ENCODE results near the gene HDGFL2.
A peak's percentile ranks its signal among the peaks of the same experiment; 100 is the strongest.

HDGFL2 gene

GRCh38 chr19:4455719-4456475, 16.2 kb upstream of the HDGFL2 start:
- peak overlapping the region; percentile 99 for H3K4me3 ChIP-seq (ENCODE audit: low read depth, low read length)
- peaks cover 18% of the 10 kb centered on the region for H3K4me1 ChIP-seq (ENCODE audit: control insufficient read depth, insufficient read depth, low read length, unreplicated experiment)
- H3K27me3 ChIP-seq (ENCODE audit: insufficient read depth, low read length) = no peaks in the 10 kb centered on the region
- no peak overlapping the region for H2AFZ ChIP-seq (ENCODE audit: low read length, unreplicated experiment)
- H3K79me2 ChIP-seq (ENCODE audit: control insufficient read depth, insufficient read depth, low read length, unreplicated experiment) = peaks cover 25% of the 10 kb centered on the region
- H3K36me3 ChIP-seq (ENCODE audit: insufficient read depth, low read length) = no peaks in the 10 kb centered on the region
- H3K27ac ChIP-seq (ENCODE audit: low read depth, low read length) = peak overlapping the region; percentile 86

- H3K27ac ChIP-seq (ENCODE audit: low read depth, low read length) = peak overlapping the region; percentile 86
- H3K27me3 ChIP-seq (ENCODE audit: insufficient read depth, low read length) = no peaks in the 10 kb centered on the region
- H3K79me2 ChIP-seq (ENCODE audit: control insufficient read depth, insufficient read depth, low read length, unreplicated experiment) = peaks cover 25% of the 10 kb centered on the region
- H3K4me3 ChIP-seq (ENCODE audit: low read depth, low read length) = peak overlapping the region; percentile 99
- H3K36me3 ChIP-seq (ENCODE audit: insufficient read depth, low read length) = no peaks in the 10 kb centered on the region
- H2AFZ ChIP-seq (ENCODE audit: low read length, unreplicated experiment) = peak overlapping the region; percentile 6
- H3K4me1 ChIP-seq (ENCODE audit: control insufficient read depth, insufficient read depth, low read length, unreplicated experiment) = peaks cover 18% of the 10 kb centered on the region
These were observed 15.6 kb upstream of the HDGFL2 start for GRCh38 chr19:4456476-4456842.

GRCh38 chr19:4456843-4457653, 15.0 kb upstream of the HDGFL2 start:
- Histone ChIP-seq H3K27me3 (ENCODE audit: insufficient read depth, low read length) (no peaks in the 10 kb centered on the region), H2AFZ (ENCODE audit: low read length, unreplicated experiment) (no peak overlapping the region), H3K27ac (ENCODE audit: low read depth, low read length) (peak overlapping the region; percentile 86), H3K4me3 (ENCODE audit: low read depth, low read length) (peak overlapping the region; percentile 99), H3K36me3 (ENCODE audit: insufficient read depth, low read length) (no peaks in the 10 kb centered on the region), H3K4me1 (ENCODE audit: control insufficient read depth, insufficient read depth, low read length, unreplicated experiment) (peaks cover 18% of the 10 kb centered on the region), H3K79me2 (ENCODE audit: control insufficient read depth, insufficient read depth, low read length, unreplicated experiment) (peaks cover 25% of the 10 kb centered on the region)

GRCh38 chr19:4457654-4458395, 14.3 kb upstream of the HDGFL2 start, which contains the start of gene UBXN6:
UBXN6 (minus strand) TSS chr19:4457794; CDS start chr19:4457697, 97 bp downstream.
- Histone ChIP-seq H3K27me3 (ENCODE audit: insufficient read depth, low read length) (no peaks in the 10 kb centered on the region), H3K36me3 (ENCODE audit: insufficient read depth, low read length) (no peaks in the 10 kb centered on the region), H3K4me1 (ENCODE audit: control insufficient read depth, insufficient read depth, low read length, unreplicated experiment) (peaks cover 18% of the 10 kb centered on the region), H3K79me2 (ENCODE audit: control insufficient read depth, insufficient read depth, low read length, unreplicated experiment) (peaks cover 25% of the 10 kb centered on the region), H2AFZ (ENCODE audit: low read length, unreplicated experiment) (peak within 1 kb of the TSS; percentile 75), H3K4me3 (ENCODE audit: low read depth, low read length) (peak within 1 kb of the TSS; percentile 99), H3K27ac (ENCODE audit: low read depth, low read length) (peak within 1 kb of the TSS; percentile 86)

GRCh38 chr19:4464815-4465581, 7.1 kb upstream of the HDGFL2 start:
- Histone ChIP-seq H3K4me3 (ENCODE audit: low read depth, low read length) (no peak overlapping the region), H3K79me2 (ENCODE audit: control insufficient read depth, insufficient read depth, low read length, unreplicated experiment) (no peaks in the 10 kb centered on the region), H3K4me1 (ENCODE audit: control insufficient read depth, insufficient read depth, low read length, unreplicated experiment) (no peaks in the 10 kb centered on the region), H3K27me3 (ENCODE audit: insufficient read depth, low read length) (no peaks in the 10 kb centered on the region), H3K27ac (ENCODE audit: low read depth, low read length) (no peak overlapping the region), H2AFZ (ENCODE audit: low read length, unreplicated experiment) (no peak overlapping the region), H3K36me3 (ENCODE audit: insufficient read depth, low read length) (no peaks in the 10 kb centered on the region)

GRCh38 chr19:4467835-4468234, 4.3 kb upstream of the HDGFL2 start:
- Histone ChIP-seq H3K79me2 (ENCODE audit: control insufficient read depth, insufficient read depth, low read length, unreplicated experiment) (peaks cover 8% of the 10 kb centered on the region), H3K36me3 (ENCODE audit: insufficient read depth, low read length) (no peaks in the 10 kb centered on the region), H3K27ac (ENCODE audit: low read depth, low read length) (no peak overlapping the region), H2AFZ (ENCODE audit: low read length, unreplicated experiment) (no peak overlapping the region), H3K27me3 (ENCODE audit: insufficient read depth, low read length) (no peaks in the 10 kb centered on the region), H3K4me3 (ENCODE audit: low read depth, low read length) (no peak overlapping the region), H3K4me1 (ENCODE audit: control insufficient read depth, insufficient read depth, low read length, unreplicated experiment) (no peaks in the 10 kb centered on the region)

DNA sequence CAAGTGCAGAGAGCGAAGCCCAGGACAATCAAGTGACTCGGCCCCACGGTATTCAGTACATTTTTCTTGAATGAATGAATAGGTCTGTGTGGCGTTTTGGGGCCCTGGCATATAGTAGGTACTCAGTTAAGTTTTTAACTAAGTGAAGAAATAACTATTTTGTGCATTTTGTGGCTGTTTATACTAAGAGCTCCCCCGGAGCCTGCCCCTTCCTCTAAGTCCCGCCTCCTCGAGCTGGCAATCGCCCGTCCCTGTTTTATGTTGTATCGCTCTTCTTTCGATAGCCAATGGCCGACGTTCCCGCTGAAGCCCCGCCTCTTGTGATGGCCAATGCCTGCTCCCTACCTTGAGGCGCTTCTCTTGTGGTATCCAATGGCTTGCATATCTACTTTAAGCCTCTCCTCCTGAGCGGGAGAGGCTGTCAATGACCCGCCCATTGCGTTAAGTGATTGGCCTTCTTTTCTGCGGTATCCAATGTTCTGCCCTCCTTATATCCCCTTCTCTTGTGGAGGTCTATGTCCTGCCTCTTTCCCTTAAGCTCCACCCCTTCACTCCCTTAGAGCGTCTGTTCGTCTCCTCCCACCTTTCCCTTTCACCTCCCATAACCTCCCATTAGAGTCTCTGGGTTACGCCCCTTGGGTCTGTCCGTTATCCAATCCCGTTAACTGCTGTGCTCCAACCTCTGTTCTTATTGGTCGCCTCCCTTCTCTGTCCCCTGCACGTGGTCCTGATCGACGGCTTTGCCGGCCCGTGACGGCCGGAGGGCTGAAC, 509 bp upstream of the HDGFL2 start:
- Histone ChIP-seq H3K27ac (ENCODE audit: low read depth, low read length) (peak overlapping the region; percentile 43), H3K4me3 (ENCODE audit: low read depth, low read length) (peak overlapping the region; percentile 89), H3K79me2 (ENCODE audit: control insufficient read depth, insufficient read depth, low read length, unreplicated experiment) (peaks cover 32% of the 10 kb centered on the region), H3K36me3 (ENCODE audit: insufficient read depth, low read length) (no peaks in the 10 kb centered on the region), H3K27me3 (ENCODE audit: insufficient read depth, low read length) (no peaks in the 10 kb centered on the region), H2AFZ (ENCODE audit: low read length, unreplicated experiment) (peak overlapping the region; percentile 2), H3K4me1 (ENCODE audit: control insufficient read depth, insufficient read depth, low read length, unreplicated experiment) (peaks cover 6% of the 10 kb centered on the region)

DNA sequence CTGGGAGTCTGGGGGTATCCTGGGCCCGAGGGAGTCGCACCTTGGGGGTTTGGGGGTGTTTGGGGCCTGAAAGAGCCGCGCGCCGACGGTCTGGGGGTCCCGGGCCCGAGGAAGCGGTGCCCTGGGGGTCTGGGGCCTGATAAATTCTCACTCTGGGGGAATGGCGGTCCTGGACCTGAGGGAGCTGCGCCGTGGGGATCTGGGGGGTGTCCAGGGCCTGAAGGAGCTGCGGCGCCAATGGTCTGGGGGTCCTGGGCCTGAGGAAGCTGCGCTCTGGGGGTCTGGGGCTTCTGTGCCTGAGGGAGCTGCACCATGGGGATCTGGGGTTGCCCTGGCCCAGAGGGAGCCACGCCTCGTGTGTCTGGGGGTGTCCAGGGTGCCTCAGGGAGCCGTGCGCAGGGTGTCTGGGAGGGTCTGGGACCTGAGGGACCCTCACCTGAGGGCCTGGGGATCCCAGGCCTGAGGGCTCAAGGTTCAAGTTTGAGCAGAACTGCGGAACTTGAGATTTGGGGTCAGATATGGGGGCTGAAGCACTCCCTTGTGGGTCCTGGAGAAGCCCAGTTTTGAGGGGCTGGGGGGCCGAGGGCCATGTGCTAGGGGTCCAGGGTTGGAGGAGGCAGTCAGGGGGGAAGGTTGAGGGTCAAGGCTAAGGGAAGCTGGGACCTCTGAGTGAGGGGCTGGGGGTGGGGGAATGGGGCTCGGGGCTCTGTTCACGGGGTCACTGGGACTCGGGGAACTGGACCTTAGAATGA, 1.1 kb downstream of the HDGFL2 start:
- peaks cover 32% of the 10 kb centered on the region for H3K79me2 ChIP-seq (ENCODE audit: control insufficient read depth, insufficient read depth, low read length, unreplicated experiment)

DNA sequence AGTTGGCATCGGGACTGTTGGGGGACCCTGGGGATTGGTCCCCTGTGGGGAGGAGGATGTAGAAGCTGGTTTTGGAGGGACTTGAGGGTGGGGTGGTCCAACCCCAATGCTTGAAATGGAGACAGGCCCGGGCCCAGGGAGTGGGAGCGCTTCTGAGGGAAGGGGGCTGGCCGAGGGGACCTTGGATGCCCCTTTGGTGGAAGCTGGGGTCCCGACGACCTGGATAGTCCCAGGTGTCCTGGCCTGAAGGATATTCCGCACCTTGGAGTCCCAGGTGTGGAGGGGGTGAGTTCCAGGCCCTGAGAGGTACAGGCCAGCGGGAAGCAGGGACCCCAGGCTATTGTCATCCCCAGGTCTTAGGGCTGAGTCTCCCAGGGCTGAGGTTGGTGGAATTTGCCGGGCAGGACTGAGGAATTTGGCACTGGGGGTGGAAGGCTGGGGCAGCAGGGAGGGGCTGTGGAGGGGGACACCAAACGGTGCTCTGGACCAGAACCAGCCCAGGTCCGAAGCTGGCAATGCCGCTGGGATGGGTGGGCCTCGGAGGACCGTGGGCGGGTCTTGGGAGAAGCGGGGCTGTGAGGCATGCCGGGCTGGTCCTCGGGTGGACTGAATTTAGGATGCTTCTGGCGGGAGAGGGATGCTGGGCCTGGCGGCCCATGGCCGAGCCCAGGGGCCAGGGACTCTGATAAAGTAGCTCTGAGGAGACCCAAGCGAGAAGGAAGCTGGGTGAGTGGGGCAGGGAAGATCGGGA, 1.8 kb downstream of the HDGFL2 start:
- H2AFZ ChIP-seq (ENCODE audit: low read length, unreplicated experiment) = no peak overlapping the region
- H3K27me3 ChIP-seq (ENCODE audit: insufficient read depth, low read length) = no peaks in the 10 kb centered on the region
- H3K4me1 ChIP-seq (ENCODE audit: control insufficient read depth, insufficient read depth, low read length, unreplicated experiment) = peaks cover 6% of the 10 kb centered on the region
- peak overlapping the region; percentile 89 for H3K4me3 ChIP-seq (ENCODE audit: low read depth, low read length)
- no peaks in the 10 kb centered on the region for H3K36me3 ChIP-seq (ENCODE audit: insufficient read depth, low read length)
- H3K79me2 ChIP-seq (ENCODE audit: control insufficient read depth, insufficient read depth, low read length, unreplicated experiment) = peaks cover 32% of the 10 kb centered on the region
- H3K27ac ChIP-seq (ENCODE audit: low read depth, low read length) = no peak overlapping the region

More for the DNA sequence above, 1.1 kb downstream of the HDGFL2 start:
- H3K4me3 ChIP-seq (ENCODE audit: low read depth, low read length) = peak overlapping the region; percentile 89
- no peak overlapping the region for H3K27ac ChIP-seq (ENCODE audit: low read depth, low read length)
- no peaks in the 10 kb centered on the region for H3K36me3 ChIP-seq (ENCODE audit: insufficient read depth, low read length)
- peaks cover 6% of the 10 kb centered on the region for H3K4me1 ChIP-seq (ENCODE audit: control insufficient read depth, insufficient read depth, low read length, unreplicated experiment)
- no peaks in the 10 kb centered on the region for H3K27me3 ChIP-seq (ENCODE audit: insufficient read depth, low read length)
- no peak overlapping the region for H2AFZ ChIP-seq (ENCODE audit: low read length, unreplicated experiment)

Measured in ACC112 (cell line).